ENCODE measurements around the gene GPBP1.

Gene GPBP1

DNA sequence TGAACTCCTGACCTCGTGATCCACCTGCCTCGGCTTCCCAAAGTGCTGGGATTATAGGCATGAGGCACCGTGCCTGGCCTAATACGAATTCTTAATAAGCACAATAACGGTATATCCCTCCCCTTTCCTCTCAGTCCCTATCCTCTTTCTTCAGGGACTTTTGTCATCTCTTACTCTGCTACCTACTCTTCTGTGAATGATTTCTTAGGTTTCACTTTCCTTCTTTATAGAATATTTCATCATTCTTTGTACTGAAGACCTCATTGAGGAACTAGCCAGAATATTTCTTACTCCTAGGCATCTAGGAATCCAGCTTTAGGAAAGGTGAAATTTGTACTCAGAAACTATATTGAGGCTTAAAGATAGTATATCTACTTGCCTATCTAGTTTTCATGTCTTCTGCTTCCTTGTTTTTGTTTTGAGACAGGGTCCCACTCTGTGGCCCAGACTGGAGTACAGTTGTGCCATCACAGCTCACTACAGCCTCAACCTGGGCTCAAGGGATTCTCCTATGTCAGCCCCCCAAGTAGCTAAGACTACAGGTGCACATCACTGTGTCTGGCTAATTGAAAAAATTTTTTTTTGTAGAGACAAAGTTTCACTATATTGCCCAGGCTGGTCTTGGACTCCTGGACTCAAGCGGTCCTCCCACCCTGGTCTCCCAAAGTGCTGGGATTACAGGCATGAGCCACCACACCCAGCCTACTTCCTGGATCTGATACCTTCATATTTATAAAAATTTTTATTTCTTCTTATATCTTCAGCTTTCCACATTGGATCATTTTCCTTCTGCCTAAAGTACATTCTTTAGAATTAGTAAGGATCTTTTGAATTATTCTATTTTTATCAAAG, 69.7 kb downstream of the GPBP1 start:
- no peak overlapping the region for H2AFZ ChIP-seq (ENCODE audit: low read depth, low read length)
- H3K27me3 ChIP-seq (ENCODE audit: insufficient read depth, low read length), result no peaks in the 10 kb centered on the region
- no peaks in the 10 kb centered on the region for H3K9me3 ChIP-seq (ENCODE audit: low read length)
- no peak overlapping the region for H3K4me3 ChIP-seq (ENCODE audit: low read length)
- peaks cover 42% of the 10 kb centered on the region for H3K36me3 ChIP-seq (ENCODE audit: insufficient read depth, low read length)
- no peaks in the 10 kb centered on the region for H3K4me1 ChIP-seq (ENCODE audit: insufficient read depth, low read length)

- H2AFZ ChIP-seq (ENCODE audit: low read depth, low read length), result no peak overlapping the region
- H3K4me1 ChIP-seq (ENCODE audit: insufficient read depth, low read length), result no peaks in the 10 kb centered on the region
- no peak overlapping the region for H3K4me3 ChIP-seq (ENCODE audit: low read length)
- no peaks in the 10 kb centered on the region for H3K9me3 ChIP-seq (ENCODE audit: low read length)
- H3K36me3 ChIP-seq (ENCODE audit: insufficient read depth, low read length), result peaks cover 49% of the 10 kb centered on the region
- H3K27me3 ChIP-seq (ENCODE audit: insufficient read depth, low read length), result no peaks in the 10 kb centered on the region
Observed at GRCh38 chr5:57244331-57244730, 70.5 kb downstream of the GPBP1 start.

GRCh38 chr5:57246426-57246825, 72.6 kb downstream of the GPBP1 start:
- no peaks in the 10 kb centered on the region for H3K4me1 ChIP-seq (ENCODE audit: insufficient read depth, low read length)
- H3K9me3 ChIP-seq (ENCODE audit: low read length), result no peaks in the 10 kb centered on the region
- peaks cover 61% of the 10 kb centered on the region for H3K36me3 ChIP-seq (ENCODE audit: insufficient read depth, low read length)
- H3K27me3 ChIP-seq (ENCODE audit: insufficient read depth, low read length), result no peaks in the 10 kb centered on the region
- H3K4me3 ChIP-seq (ENCODE audit: low read length), result no peak overlapping the region
- no peak overlapping the region for H2AFZ ChIP-seq (ENCODE audit: low read depth, low read length)

DNA sequence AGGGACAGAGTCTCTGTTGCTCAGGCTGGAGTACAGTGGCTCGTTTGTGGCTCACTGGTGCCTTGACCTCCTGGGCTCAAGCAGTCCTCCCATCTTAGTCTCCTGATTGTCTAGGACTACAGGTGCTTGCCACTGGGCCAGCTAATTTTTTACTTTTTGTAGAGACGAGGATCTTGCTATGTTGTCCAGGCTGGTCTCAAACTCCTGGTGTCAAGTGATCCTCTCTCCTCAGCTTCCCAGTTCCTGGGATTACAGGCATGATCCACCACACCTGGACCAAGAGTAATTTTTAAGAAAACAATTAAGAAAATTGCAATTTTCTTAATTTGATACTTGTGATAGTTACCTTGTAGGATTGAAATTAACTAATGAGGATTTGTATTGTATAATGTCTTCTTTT, 73.9 kb downstream of the GPBP1 start:
- peaks cover 69% of the 10 kb centered on the region for H3K36me3 ChIP-seq (ENCODE audit: insufficient read depth, low read length)
- H3K9me3 ChIP-seq (ENCODE audit: low read length), result peaks cover 4% of the 10 kb centered on the region
- H3K4me3 ChIP-seq (ENCODE audit: low read length), result no peak overlapping the region
- H3K4me1 ChIP-seq (ENCODE audit: insufficient read depth, low read length), result no peaks in the 10 kb centered on the region
- H3K27me3 ChIP-seq (ENCODE audit: insufficient read depth, low read length), result no peaks in the 10 kb centered on the region
- no peak overlapping the region for H2AFZ ChIP-seq (ENCODE audit: low read depth, low read length)

DNA sequence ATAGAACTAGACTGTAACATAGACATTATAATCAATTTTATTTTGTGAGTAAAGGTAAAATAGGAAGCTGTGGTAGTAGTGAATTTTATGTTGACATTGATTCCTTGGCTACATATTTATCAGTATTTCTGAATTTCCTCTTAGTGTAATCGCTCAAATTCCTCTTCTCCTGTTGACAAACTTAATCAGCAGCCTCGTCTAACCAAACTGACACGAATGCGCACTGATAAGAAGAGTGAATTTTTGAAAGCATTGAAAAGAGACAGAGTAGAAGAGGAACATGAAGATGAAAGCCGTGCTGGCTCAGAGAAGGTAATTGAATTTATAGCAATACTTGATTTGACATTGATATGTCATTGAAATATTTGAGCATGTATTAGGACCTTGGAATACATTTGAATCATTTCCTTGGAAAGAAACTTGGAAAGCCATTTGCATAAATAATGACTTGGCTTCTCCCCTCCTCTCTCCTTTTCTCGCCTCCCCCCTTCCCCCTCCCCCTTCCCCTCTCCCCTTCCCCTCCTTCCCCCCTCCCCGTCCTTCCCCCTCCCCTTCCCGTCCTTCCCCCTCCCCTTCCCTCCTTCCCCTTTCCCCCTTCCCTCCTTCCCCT, 75.5 kb downstream of the GPBP1 start:
- Histone ChIP-seq H3K4me1 (ENCODE audit: insufficient read depth, low read length) (no peaks in the 10 kb centered on the region), H3K9me3 (ENCODE audit: low read length) (peaks cover 4% of the 10 kb centered on the region), H3K27me3 (ENCODE audit: insufficient read depth, low read length) (no peaks in the 10 kb centered on the region), H3K4me3 (ENCODE audit: low read length) (no peak overlapping the region), H3K36me3 (ENCODE audit: insufficient read depth, low read length) (peaks cover 78% of the 10 kb centered on the region), H2AFZ (ENCODE audit: low read depth, low read length) (no peak overlapping the region)

- H3K27me3 ChIP-seq (ENCODE audit: insufficient read depth, low read length), result no peaks in the 10 kb centered on the region
- H3K4me3 ChIP-seq (ENCODE audit: low read length), result no peak overlapping the region
- no peaks in the 10 kb centered on the region for H3K9me3 ChIP-seq (ENCODE audit: low read length)
- H3K36me3 ChIP-seq (ENCODE audit: insufficient read depth, low read length), result peaks cover 78% of the 10 kb centered on the region
- H2AFZ ChIP-seq (ENCODE audit: low read depth, low read length), result no peak overlapping the region
- H3K4me1 ChIP-seq (ENCODE audit: insufficient read depth, low read length), result no peaks in the 10 kb centered on the region
Observed at GRCh38 chr5:57258052-57258451, 84.2 kb downstream of the GPBP1 start.

- no peak overlapping the region for H3K4me3 ChIP-seq (ENCODE audit: low read length)
- H2AFZ ChIP-seq (ENCODE audit: low read depth, low read length), result no peak overlapping the region
- H3K4me1 ChIP-seq (ENCODE audit: insufficient read depth, low read length), result no peaks in the 10 kb centered on the region
- H3K27me3 ChIP-seq (ENCODE audit: insufficient read depth, low read length), result no peaks in the 10 kb centered on the region
- no peaks in the 10 kb centered on the region for H3K9me3 ChIP-seq (ENCODE audit: low read length)
- peaks cover 79% of the 10 kb centered on the region for H3K36me3 ChIP-seq (ENCODE audit: insufficient read depth, low read length)
Observed at GRCh38 chr5:57258943-57259342, 85.1 kb downstream of the GPBP1 start.

DNA sequence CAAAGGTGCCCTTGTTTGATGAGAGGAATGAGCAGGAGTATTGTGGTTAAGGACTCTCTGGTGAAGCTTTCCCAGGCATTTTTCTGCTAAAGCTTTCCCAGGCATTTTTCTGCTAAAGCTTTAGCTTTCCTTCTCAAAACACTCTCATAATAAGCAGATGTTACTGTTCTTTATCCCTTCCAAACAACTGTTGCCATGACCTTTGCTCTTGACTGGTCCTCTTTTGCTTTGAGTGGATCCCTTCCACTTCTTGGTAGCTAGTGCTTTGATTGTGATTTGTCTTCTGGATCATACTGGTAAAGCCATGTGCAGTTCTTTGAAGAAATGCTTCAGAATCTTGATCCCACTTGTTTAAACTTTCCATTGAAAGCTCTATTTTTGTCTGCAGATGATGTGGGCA, 85.8 kb downstream of the GPBP1 start:
- no peaks in the 10 kb centered on the region for H3K27me3 ChIP-seq (ENCODE audit: insufficient read depth, low read length)
- H3K9me3 ChIP-seq (ENCODE audit: low read length), result no peaks in the 10 kb centered on the region
- H3K36me3 ChIP-seq (ENCODE audit: insufficient read depth, low read length), result peaks cover 77% of the 10 kb centered on the region
- H3K4me3 ChIP-seq (ENCODE audit: low read length), result no peak overlapping the region
- H2AFZ ChIP-seq (ENCODE audit: low read depth, low read length), result no peak overlapping the region
- no peaks in the 10 kb centered on the region for H3K4me1 ChIP-seq (ENCODE audit: insufficient read depth, low read length)

- Histone ChIP-seq H2AFZ (ENCODE audit: low read depth, low read length) (no peak overlapping the region), H3K36me3 (ENCODE audit: insufficient read depth, low read length) (peaks cover 61% of the 10 kb centered on the region), H3K9me3 (ENCODE audit: low read length) (no peaks in the 10 kb centered on the region), H3K4me1 (ENCODE audit: insufficient read depth, low read length) (no peaks in the 10 kb centered on the region), H3K27me3 (ENCODE audit: insufficient read depth, low read length) (no peaks in the 10 kb centered on the region), H3K4me3 (ENCODE audit: low read length) (no peak overlapping the region)
Observed at GRCh38 chr5:57262541-57262940, 88.7 kb downstream of the GPBP1 start.

DNA sequence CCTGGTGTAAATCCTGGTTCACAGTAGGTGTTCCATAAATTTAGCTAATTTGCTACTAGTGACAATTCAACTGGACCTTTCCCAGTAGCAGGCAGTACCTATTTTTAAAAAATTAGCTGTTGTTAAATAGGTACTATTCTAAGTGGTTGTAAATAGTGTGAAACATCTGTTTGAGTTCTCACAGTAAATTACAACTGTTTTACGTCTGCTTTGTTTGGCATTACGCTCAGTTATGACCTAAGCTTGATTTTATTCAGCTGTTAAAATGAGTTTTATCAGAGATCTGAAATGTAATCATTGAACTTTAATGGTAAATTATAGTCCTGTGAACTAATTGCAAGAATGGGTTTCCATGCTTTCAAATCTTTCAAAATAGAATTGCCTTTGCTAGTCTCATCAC, 93.9 kb downstream of the GPBP1 start:
- Histone ChIP-seq H3K4me3 (ENCODE audit: low read length) (no peak overlapping the region), H3K9me3 (ENCODE audit: low read length) (no peaks in the 10 kb centered on the region), H3K36me3 (ENCODE audit: insufficient read depth, low read length) (peaks cover 13% of the 10 kb centered on the region), H3K4me1 (ENCODE audit: insufficient read depth, low read length) (no peaks in the 10 kb centered on the region), H2AFZ (ENCODE audit: low read depth, low read length) (no peak overlapping the region), H3K27me3 (ENCODE audit: insufficient read depth, low read length) (no peaks in the 10 kb centered on the region)

- no peaks in the 10 kb centered on the region for H3K4me1 ChIP-seq (ENCODE audit: insufficient read depth, low read length)
- H2AFZ ChIP-seq (ENCODE audit: low read depth, low read length), result no peak overlapping the region
- H3K9me3 ChIP-seq (ENCODE audit: low read length), result no peaks in the 10 kb centered on the region
- H3K27me3 ChIP-seq (ENCODE audit: insufficient read depth, low read length), result no peaks in the 10 kb centered on the region
- H3K36me3 ChIP-seq (ENCODE audit: insufficient read depth, low read length), result no peaks in the 10 kb centered on the region
- H3K4me3 ChIP-seq (ENCODE audit: low read length), result no peak overlapping the region
Observed at GRCh38 chr5:57276353-57276752, 102.5 kb downstream of the GPBP1 start.

- Histone ChIP-seq H3K9me3 (ENCODE audit: low read length) (no peaks in the 10 kb centered on the region), H3K4me3 (ENCODE audit: low read length) (no peak overlapping the region), H3K36me3 (ENCODE audit: insufficient read depth, low read length) (no peaks in the 10 kb centered on the region), H3K4me1 (ENCODE audit: insufficient read depth, low read length) (no peaks in the 10 kb centered on the region), H3K27me3 (ENCODE audit: insufficient read depth, low read length) (no peaks in the 10 kb centered on the region), H2AFZ (ENCODE audit: low read depth, low read length) (no peak overlapping the region)
Observed at GRCh38 chr5:57277085-57277484, 103.2 kb downstream of the GPBP1 start.

- Histone ChIP-seq H3K4me3 (ENCODE audit: low read length) (no peak overlapping the region), H2AFZ (ENCODE audit: low read depth, low read length) (no peak overlapping the region), H3K4me1 (ENCODE audit: insufficient read depth, low read length) (no peaks in the 10 kb centered on the region), H3K27me3 (ENCODE audit: insufficient read depth, low read length) (no peaks in the 10 kb centered on the region), H3K36me3 (ENCODE audit: insufficient read depth, low read length) (no peaks in the 10 kb centered on the region), H3K9me3 (ENCODE audit: low read length) (peaks cover 2% of the 10 kb centered on the region)
Observed at GRCh38 chr5:57280853-57281252, 107.0 kb downstream of the GPBP1 start.

Data from neuron (in vitro differentiated cells).